Measurements from ENCODE around the gene DEPDC1B. TPM values are rescaled to one million over a fixed set of nuclear protein-coding genes. Genes with fewer than 3 reads are reported as not detected.
"Not testable (repeated sequence)": the region's sequence is repeated elsewhere in the genome, so short reads cannot be mapped to it uniquely, and the experiment has no call there.

Gene DEPDC1B
- total RNA-seq, 2 donors from 2014 or later: 5.3 to 7.0 TPM

GRCh38 chr5:60671899-60672692, 27.9 kb downstream of the DEPDC1B start:
- ATAC-seq (peak; percentile 15), DNase-seq (no peak)
- intact Hi-C loops (cut with DNase I, micrococcal nuclease): loop anchor here in 1 of 2 donors (10.0 kb wide), 1 partner anchor 1263 kb away; no protein-coding TSS in a partner anchor

GRCh38 chr5:60670749-60671148, 29.2 kb downstream of the DEPDC1B start:
- ATAC-seq: peak; percentile 31
- DNase-seq: no peak
- intact Hi-C loops (cut with DNase I, micrococcal nuclease): loop anchor here in 1 of 2 donors (10.0 kb wide), 1 partner anchor 1264 kb away; no protein-coding TSS in a partner anchor

- intact Hi-C loops (cut with DNase I, micrococcal nuclease): loop anchor here in 1 of 2 donors (10.0 kb wide), 1 partner anchor 854 kb away; no protein-coding TSS in a partner anchor
- ATAC-seq: no peak
- DNase-seq: no peak
Measured at GRCh38 chr5:60668686-60669304, 31.2 kb downstream of the DEPDC1B start.

GRCh38 chr5:60651872-60652620, 47.9 kb downstream of the DEPDC1B start:
- DNase-seq (no peak), ATAC-seq (no peak)
- intact Hi-C loops (cut with DNase I, micrococcal nuclease): no loop called here

- intact Hi-C loops (cut with DNase I, micrococcal nuclease): no loop called here
- no peak for DNase-seq
- peak; percentile 46 for ATAC-seq
Measured at GRCh38 chr5:60649288-60649917, 50.6 kb downstream of the DEPDC1B start.

GRCh38 chr5:60648175-60648574, 51.8 kb downstream of the DEPDC1B start:
- DNase-seq: no peak
- intact Hi-C loops (cut with DNase I, micrococcal nuclease): no loop called here

GRCh38 chr5:60640901-60641300, 59.1 kb downstream of the DEPDC1B start:
- DNase-seq (no peak), ATAC-seq (no peak)
- intact Hi-C loops (cut with DNase I, micrococcal nuclease): no loop called here

More at GRCh38 chr5:60648175-60648574, 51.8 kb downstream of the DEPDC1B start:
- ATAC-seq: no peak

- intact Hi-C loops (cut with DNase I, micrococcal nuclease): no loop called here
- ATAC-seq (no peak), DNase-seq (no peak)
Measured at GRCh38 chr5:60639544-60639943, 60.4 kb downstream of the DEPDC1B start.

- ATAC-seq: no peak
Measured at GRCh38 chr5:60638300-60638699, 61.7 kb downstream of the DEPDC1B start.

GRCh38 chr5:60636644-60637043, 63.3 kb downstream of the DEPDC1B start:
- intact Hi-C loops (cut with DNase I, micrococcal nuclease): no loop called here
- no peak for ATAC-seq

More at GRCh38 chr5:60638300-60638699, 61.7 kb downstream of the DEPDC1B start:
- intact Hi-C loops (cut with DNase I, micrococcal nuclease): no loop called here
- no peak for DNase-seq

GRCh38 chr5:60636001-60636400, 64.0 kb downstream of the DEPDC1B start:
- no peak for DNase-seq
- no peak for ATAC-seq
- intact Hi-C loops (cut with DNase I, micrococcal nuclease): no loop called here

More at GRCh38 chr5:60636644-60637043, 63.3 kb downstream of the DEPDC1B start:
- DNase-seq: no peak

GRCh38 chr5:60634051-60634450, 65.9 kb downstream of the DEPDC1B start:
- intact Hi-C loops (cut with DNase I, micrococcal nuclease): no loop called here
- no peak for DNase-seq
- no peak for ATAC-seq

GRCh38 chr5:60633341-60633740, 66.6 kb downstream of the DEPDC1B start:
- ATAC-seq: no peak

GRCh38 chr5:60632153-60632552, 67.8 kb downstream of the DEPDC1B start:
- ATAC-seq: no peak
- intact Hi-C loops (cut with DNase I, micrococcal nuclease): no loop called here
- DNase-seq: no peak

More at GRCh38 chr5:60633341-60633740, 66.6 kb downstream of the DEPDC1B start:
- no peak for DNase-seq
- intact Hi-C loops (cut with DNase I, micrococcal nuclease): no loop called here

- intact Hi-C loops (cut with DNase I, micrococcal nuclease): no loop called here
- DNase-seq: no peak
- ATAC-seq: no peak
Measured at GRCh38 chr5:60630836-60631235, 69.1 kb downstream of the DEPDC1B start.

GRCh38 chr5:60630179-60630578, 69.8 kb downstream of the DEPDC1B start:
- ATAC-seq (no peak), DNase-seq (no peak)
- intact Hi-C loops (cut with DNase I, micrococcal nuclease): no loop called here

- intact Hi-C loops (cut with DNase I, micrococcal nuclease); DNase-seq; ATAC-seq: not testable (repeated sequence)
Measured at GRCh38 chr5:60624875-60625274, 75.1 kb downstream of the DEPDC1B start.

- ATAC-seq; DNase-seq; intact Hi-C loops (cut with DNase I, micrococcal nuclease): not testable (repeated sequence)
Measured at GRCh38 chr5:60620752-60621151, 79.2 kb downstream of the DEPDC1B start.

GRCh38 chr5:60613826-60614225, 86.1 kb downstream of the DEPDC1B start:
- ATAC-seq (no peak), DNase-seq (no peak)
- intact Hi-C loops (cut with DNase I, micrococcal nuclease): no loop called here

Data from left colon (tissue), 2 donors.